Liver (tissue), 9 donors: Measurements from ENCODE around the gene IDI2. TPM values are rescaled to one million over a fixed set of nuclear protein-coding genes. Genes with fewer than 3 reads are reported as not detected.

ENCODE experiments used
- DNase-seq: peaks from one replicate; pipeline ENCODE4 v3.0.0-alpha.2; 2017; ENCODE audit warnings: low spot score
- H3K27ac ChIP-seq, 2 donors: one replicate each; pipeline ENCODE4 v1.7.0; 2013; ENCODE audit warnings: inconsistent platforms in 2 of 2, low read length in 2 of 2, control low read depth in 1 of 2, low read depth in 1 of 2, mild to moderate bottlenecking in 1 of 2
- H3K27me3 ChIP-seq, 4 donors: one replicate each; pipeline versions ENCODE4 v1.6.1 to v1.7.0; 2013; ENCODE audit warnings: low read length in 3 of 4, inconsistent platforms in 1 of 4, mild to moderate bottlenecking in 1 of 4, moderate library complexity in 1 of 4; ENCODE audit not compliant: control insufficient read depth in 4 of 4, insufficient read depth in 4 of 4
- H3K36me3 ChIP-seq, 4 donors: one replicate each; pipeline versions ENCODE4 v1.6.1 to v1.7.0; 2013; ENCODE audit warnings: low read length in 3 of 4, mild to moderate bottlenecking in 3 of 4, low read depth in 1 of 4, moderate library complexity in 1 of 4; ENCODE audit not compliant: control insufficient read depth in 4 of 4, insufficient read depth in 3 of 4
- H3K4me1 ChIP-seq, 4 donors: one replicate each; pipeline versions ENCODE4 v1.6.1 to v1.7.0; 2013; ENCODE audit warnings: low read length in 3 of 4, mild to moderate bottlenecking in 3 of 4, moderate library complexity in 1 of 4; ENCODE audit not compliant: control insufficient read depth in 4 of 4, insufficient read depth in 4 of 4
- H3K4me3 ChIP-seq, 3 donors: one replicate each; pipeline versions ENCODE4 v1.6.1 to v1.7.0; 2013; ENCODE audit warnings: low read length in 3 of 3, control low read depth in 1 of 3, low read depth in 1 of 3, mild to moderate bottlenecking in 1 of 3
- H3K9ac ChIP-seq, 2 donors: one replicate each; pipeline ENCODE4 v1.7.0; 2013; ENCODE audit warnings: low read length in 2 of 2, mild to moderate bottlenecking in 2 of 2, moderate library complexity in 2 of 2, control low read depth in 1 of 2, low read depth in 1 of 2
- H3K9me3 ChIP-seq, 4 donors: one replicate each; pipeline versions ENCODE4 v1.6.1 to v1.7.0; 2013; ENCODE audit warnings: low read length in 3 of 4; ENCODE audit not compliant: control insufficient read depth in 4 of 4
- ATF3 ChIP-seq: IDR thresholded peaks from 2 replicates; pipeline ENCODE4 v1.6.1; 2016; ENCODE audit warnings: antibody characterized with exemption
- CTCF ChIP-seq: fragments of 150-350 bp; IDR thresholded peaks from 2 replicates; pipeline ENCODE4 v1.5.1; 2017; ENCODE audit warnings: improper control_type of control experiment, low read depth, low read length; ENCODE audit not compliant: missing input control
- EGR1 ChIP-seq, 2 donors: IDR thresholded peaks; 2 replicates each; pipeline ENCODE4 v1.6.1; 2016 to 2018; ENCODE audit warnings: antibody characterized with exemption in 2 of 2, low read depth in 2 of 2
- FOXA1 ChIP-seq: IDR thresholded peaks from 2 replicates; pipeline ENCODE4 v1.6.1; 2016; ENCODE audit warnings: antibody characterized with exemption
- FOXA2 ChIP-seq: IDR thresholded peaks from 2 replicates; pipeline ENCODE4 v1.6.1; 2016; ENCODE audit warnings: antibody characterized with exemption
- GABPA ChIP-seq, 2 donors: IDR thresholded peaks in 1 of 2; conservative IDR thresholded peaks in 1 of 2; 2 replicates each; pipeline ENCODE4 v1.6.1; 2016; ENCODE audit warnings: antibody characterized with exemption in 2 of 2, mild to moderate bottlenecking in 1 of 2, moderate library complexity in 1 of 2
- HNF4G ChIP-seq: IDR thresholded peaks from 2 replicates; pipeline ENCODE4 v1.6.1; 2016; ENCODE audit warnings: antibody characterized with exemption
- JUND ChIP-seq, 2 donors: IDR thresholded peaks; 2 replicates each; pipeline ENCODE4 v1.6.1; 2016; ENCODE audit warnings: antibody characterized with exemption in 2 of 2
- NR2F2 ChIP-seq: IDR thresholded peaks from 2 replicates; pipeline ENCODE4 v1.6.1; 2016; ENCODE audit warnings: antibody characterized with exemption
- RAD21 ChIP-seq, 2 donors: IDR thresholded peaks; 2 replicates each; pipeline ENCODE4 v1.6.1; 2016; ENCODE audit warnings: antibody characterized with exemption in 2 of 2, mild to moderate bottlenecking in 2 of 2
- REST ChIP-seq: IDR thresholded peaks from 2 replicates; pipeline ENCODE4 v1.6.1; 2016; ENCODE audit warnings: antibody characterized with exemption, mild to moderate bottlenecking
- RXRA ChIP-seq, 2 donors: IDR thresholded peaks; 2 replicates each; pipeline ENCODE4 v1.6.1; 2017 to 2018; ENCODE audit warnings: antibody characterized with exemption in 2 of 2, mild to moderate bottlenecking in 1 of 2
- SP1 ChIP-seq: IDR thresholded peaks from 2 replicates; pipeline ENCODE4 v1.6.1; 2018; ENCODE audit warnings: antibody characterized with exemption, mild to moderate bottlenecking
- YY1 ChIP-seq: IDR thresholded peaks from 2 replicates; pipeline ENCODE4 v1.6.1; 2016; ENCODE audit warnings: antibody characterized with exemption, mild to moderate bottlenecking
- ZBTB33 ChIP-seq: IDR thresholded peaks from 2 replicates; pipeline ENCODE4 v1.6.1; 2016; ENCODE audit warnings: antibody characterized with exemption
- WGBS: extraction: QIAGEN DNeasy Blood & Tissue Kit; methylation state at CpG from one replicate; pipeline ENCODE4 v1.1.7; 2013; 5-methylcytosine and 5-hydroxymethylcytosine counted together
- polyA plus RNA-seq, 2 donors: library from polyadenylated mRNA; stranded (reverse) in 1 of 2; unstranded in 1 of 2; fragments of 200-250 nt in 1 of 2; fragments of >200 nt in 1 of 2; fragmentation: Nextera tagmentation in 1 of 2; extraction: Ambion mirVana in 1 of 2; gene quantifications; one replicate each; pipeline versions ENCODE4 v1.2.1 to v1.2.3, GENCODE V29; 2013 to 2015
- total RNA-seq, 2 donors: library from RNA; depleted of rRNA; stranded (reverse); fragments of >200 nt; gene quantifications; one replicate each; pipeline ENCODE4 v1.2.3, GENCODE V29; 2014
- donor health status: healthy.
- donor health status: healthy.
- donor health status: healthy.
- donor health status: healthy.
- donor health status: healthy.

IDI2 gene
- total and polyA plus RNA-seq, 4 donors, result not detected

- H3K27ac ChIP-seq, result no peak overlapping the region
- no peaks in the 10 kb centered on the region for H3K27me3 ChIP-seq
- H3K4me3 ChIP-seq, result no peak overlapping the region
- H3K9ac ChIP-seq, result no peak overlapping the region
- TF ChIP-seq ATF3 (no peak), RAD21 (IDR thresholded peaks at IDR 0.05) (no peak), RXRA (IDR thresholded peaks at IDR 0.05) (no peak), HNF4G (no peak), REST (no peak), CTCF (no peak), FOXA1 (no peak), ZBTB33 (no peak), SP1 (no peak), FOXA2 (no peak), GABPA (IDR thresholded peaks at IDR 0.05 in 1 of 2, conservative IDR thresholded peaks at IDR 0.05 in 1 of 2) (no peak), JUND (IDR thresholded peaks at IDR 0.05) (no peak), NR2F2 (no peak), YY1 (no peak)
- no peak for DNase-seq
- H3K36me3 ChIP-seq, result peaks cover 13 to 69% (median 40%) of the 10 kb centered on the region in 4 donors
- H3K9me3 ChIP-seq, result no peaks in the 10 kb centered on the region
- 95% methylated on average over 7 of the region's 7 CpGs for WGBS
- H3K4me1 ChIP-seq, result no peaks in the 10 kb centered on the region
Observed at GRCh38 chr10:995559-995926, 30.1 kb downstream of the IDI2 start.

- Histone ChIP-seq H3K27me3 (no peaks in the 10 kb centered on the region), H3K9me3 (no peaks in the 10 kb centered on the region), H3K4me3 (no peak overlapping the region), H3K27ac (no peak overlapping the region), H3K36me3 (peaks cover 12 to 66% (median 38%) of the 10 kb centered on the region in 4 donors), H3K9ac (no peak overlapping the region), H3K4me1 (peaks cover 0 to 3% (median 1%) of the 10 kb centered on the region in 4 donors)
- TF ChIP-seq EGR1 (IDR thresholded peaks at IDR 0.05; ENCODE audit: low read depth in 2 of 2) (no peak), RXRA (IDR thresholded peaks at IDR 0.05) (no peak)
- 98% methylated on average over 6 of the region's 6 CpGs for WGBS
- no peak for DNase-seq
Observed at GRCh38 chr10:994836-995558, 30.7 kb downstream of the IDI2 start.
